ENCODE measurements around the gene FRAS1.
"Not testable (repeated sequence)": the region's sequence is repeated elsewhere in the genome, so short reads cannot be mapped to it uniquely, and the experiment has no call there.

The FRAS1 gene

DNA sequence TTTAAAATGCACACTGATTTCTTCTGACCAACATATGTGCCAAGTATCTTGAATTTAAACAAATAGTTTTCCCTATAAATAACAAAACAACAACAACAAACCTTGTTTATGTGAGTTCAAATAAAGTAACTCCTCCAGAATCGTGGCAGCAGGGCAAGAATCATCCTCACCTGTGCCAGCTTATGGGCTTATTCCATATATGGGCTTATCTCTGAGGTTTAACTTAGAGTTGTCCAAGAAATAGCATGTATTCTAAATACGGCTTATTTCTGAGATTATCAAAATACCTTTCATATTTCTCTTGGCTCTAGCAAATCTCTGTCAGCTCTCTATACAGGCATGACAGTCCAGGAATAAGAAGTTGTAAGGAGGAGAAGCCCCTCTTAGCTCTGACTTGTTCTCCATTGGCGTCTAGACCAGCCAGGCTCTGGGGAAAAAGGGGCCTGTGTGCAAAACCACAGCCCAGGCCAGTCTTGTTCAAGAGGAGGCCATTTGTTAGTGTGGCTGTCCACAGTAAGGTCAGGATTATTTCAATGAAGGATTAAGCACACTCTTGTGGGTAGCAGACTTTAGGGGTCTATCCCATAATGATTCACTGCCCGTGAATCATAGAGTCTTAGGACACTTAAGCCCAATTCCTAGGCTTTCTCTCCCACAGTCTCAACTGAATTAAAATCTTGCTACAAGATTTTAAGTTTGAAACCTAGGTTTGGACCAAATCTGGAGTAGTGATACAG is 63.2 kb downstream of the FRAS1 start:
- no peak for DNase-seq (ENCODE audit: low spot score)

DNA sequence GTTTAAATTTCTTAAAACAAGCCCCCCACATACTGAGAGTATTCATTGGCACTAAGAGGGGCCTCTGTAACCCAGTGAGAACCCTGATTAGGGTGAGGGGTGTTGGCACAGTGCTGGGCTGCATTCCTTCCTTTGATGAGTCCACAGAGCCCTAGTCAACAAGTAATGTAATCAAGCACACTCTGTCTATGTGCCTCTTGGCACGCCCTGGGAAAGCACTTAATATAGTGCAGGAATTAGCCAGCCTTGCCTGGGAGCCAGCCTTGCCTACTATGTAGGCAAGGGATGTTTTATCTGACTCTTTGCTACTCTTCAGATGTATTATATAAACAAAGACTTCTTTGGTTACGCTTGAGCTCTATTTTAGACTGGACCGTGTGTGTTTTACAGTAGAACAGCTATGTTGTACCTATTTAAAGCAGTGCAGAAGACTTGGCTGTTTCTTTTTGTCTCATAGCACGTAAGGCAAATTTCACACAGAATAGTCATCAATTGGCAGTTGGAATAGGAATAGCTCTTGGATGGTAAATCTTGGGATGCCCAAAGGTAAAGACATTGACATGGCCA is 64.3 kb downstream of the FRAS1 start:
- DNase-seq (ENCODE audit: low spot score) = no peak

DNA sequence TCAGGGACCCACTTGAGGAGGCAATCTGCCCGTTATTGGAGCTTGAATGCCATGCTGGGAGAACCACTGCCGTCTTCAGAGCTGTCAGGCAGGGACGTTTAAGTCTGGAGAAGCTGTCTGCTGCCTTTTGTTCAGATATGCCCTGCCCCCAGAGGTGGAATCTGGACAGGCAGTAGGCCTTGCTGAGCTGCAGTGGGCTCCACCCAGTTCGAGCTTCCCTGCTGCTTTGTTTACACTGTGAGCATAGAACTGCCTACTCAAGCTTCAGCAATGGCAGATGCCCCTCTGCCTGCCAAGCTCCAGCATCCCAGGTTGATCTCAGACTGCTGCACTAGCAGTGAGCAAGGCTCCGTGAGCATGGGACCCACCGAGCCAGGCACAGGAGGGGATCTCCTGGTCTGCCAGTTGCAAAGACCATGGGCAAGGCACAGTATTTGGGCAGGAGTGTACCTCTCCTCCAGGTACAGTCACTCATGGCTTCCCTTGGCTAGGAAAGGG is 68.8 kb downstream of the FRAS1 start:
- not testable (repeated sequence) for DNase-seq (ENCODE audit: low spot score)

GRCh38 chr4:78129383-78130108 is 72.4 kb downstream of the FRAS1 start:
- DNase-seq (ENCODE audit: low spot score) = no peak

- no peak for DNase-seq (ENCODE audit: low spot score)
These were observed 74.3 kb downstream of the FRAS1 start for GRCh38 chr4:78131403-78131802.

GRCh38 chr4:78136109-78137081 is 79.3 kb downstream of the FRAS1 start:
- DNase-seq (ENCODE audit: low spot score) = no peak

- DNase-seq (ENCODE audit: low spot score) = no peak
These were observed 80.4 kb downstream of the FRAS1 start for GRCh38 chr4:78137532-78137931.

DNA sequence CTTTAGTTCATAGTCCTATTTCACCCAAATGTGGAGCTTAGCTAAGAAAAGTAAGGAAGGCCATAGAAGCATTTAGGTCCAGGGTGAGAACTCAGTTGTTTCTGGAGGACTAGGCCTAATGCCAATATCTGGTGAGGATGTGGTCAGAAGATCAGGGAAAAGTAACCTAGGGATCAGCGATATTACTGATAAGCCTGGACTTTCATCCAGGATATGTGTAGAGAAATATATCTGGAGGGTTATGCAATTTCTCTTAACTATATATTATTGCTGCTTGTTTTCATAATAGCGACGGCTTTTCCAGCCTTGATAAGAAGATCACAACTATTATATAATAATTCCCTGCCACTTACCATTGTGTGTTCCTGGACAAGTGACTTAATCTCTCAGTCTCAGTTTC is 81.1 kb downstream of the FRAS1 start:
- no peak for DNase-seq (ENCODE audit: low spot score)

- DNase-seq (ENCODE audit: low spot score) = no peak
These were observed 86.5 kb downstream of the FRAS1 start for GRCh38 chr4:78143634-78144033.

- DNase-seq (ENCODE audit: low spot score) = no peak
These were observed 87.9 kb downstream of the FRAS1 start for GRCh38 chr4:78145008-78145407.

DNA sequence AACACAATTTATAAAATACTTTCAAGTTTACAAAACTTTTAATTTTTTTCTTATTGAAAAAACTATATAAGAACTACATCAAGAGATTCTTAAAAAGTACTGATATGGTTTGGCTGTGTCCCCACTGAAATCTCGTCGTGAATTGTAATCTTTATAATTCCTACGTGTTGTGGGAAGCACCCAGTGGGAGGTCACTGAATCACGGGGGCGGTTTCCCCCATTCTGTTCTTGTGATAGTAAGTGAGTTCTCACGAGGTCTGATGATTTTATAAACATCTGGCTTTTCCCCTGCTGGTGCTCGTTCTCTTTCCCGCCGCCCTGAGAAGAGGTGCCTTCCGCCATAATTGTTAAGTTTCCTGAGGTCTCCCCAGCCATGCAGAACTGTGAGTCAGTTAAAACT is 88.5 kb downstream of the FRAS1 start:
- no peak for DNase-seq (ENCODE audit: low spot score)

DNA sequence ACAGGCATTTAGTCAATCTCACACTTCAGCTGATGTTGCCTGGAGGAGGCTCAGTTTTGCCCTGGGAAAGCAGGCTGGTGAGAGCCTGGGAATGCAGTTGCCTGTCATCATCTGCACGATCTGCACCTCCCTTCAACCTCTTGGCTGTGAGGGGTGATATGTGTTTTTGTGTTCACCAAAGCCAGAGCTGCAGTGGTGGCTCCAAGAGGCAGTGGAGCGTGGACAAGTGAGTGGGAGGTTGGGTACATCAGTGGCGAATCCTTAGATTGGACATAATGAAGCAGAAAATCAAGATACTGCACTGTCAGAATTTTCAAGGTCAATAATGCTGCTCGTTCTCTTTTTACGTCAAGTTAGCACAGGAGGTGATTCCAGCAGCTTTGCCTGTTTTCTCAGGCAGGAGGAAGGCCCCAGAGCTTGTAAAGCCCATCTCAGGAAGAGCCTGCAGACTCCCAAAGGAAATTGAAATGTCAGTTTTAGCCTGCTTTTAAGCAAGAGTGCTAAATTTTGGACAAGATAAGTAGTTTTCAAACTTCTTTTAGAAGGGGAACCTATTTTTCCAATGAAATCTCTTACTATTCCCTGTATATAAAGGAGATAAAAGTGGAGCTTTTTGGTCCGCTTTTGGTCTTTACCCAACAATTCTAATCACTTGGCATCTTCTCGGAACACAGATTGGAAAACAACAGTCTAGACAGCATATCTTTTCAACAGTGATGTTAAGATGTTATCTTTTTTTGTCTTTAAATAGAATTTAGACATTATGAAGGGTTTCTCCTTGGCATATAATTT is 92.8 kb downstream of the FRAS1 start:
- no peak for DNase-seq (ENCODE audit: low spot score)

- no peak for DNase-seq (ENCODE audit: low spot score)
These were observed 93.4 kb downstream of the FRAS1 start for GRCh38 chr4:78150543-78150864.

- DNase-seq (ENCODE audit: low spot score) = no peak
These were observed 95.7 kb downstream of the FRAS1 start for GRCh38 chr4:78152795-78153194.

GRCh38 chr4:78154972-78155590 is 98.0 kb downstream of the FRAS1 start:
- DNase-seq (ENCODE audit: low spot score) = no peak

DNA sequence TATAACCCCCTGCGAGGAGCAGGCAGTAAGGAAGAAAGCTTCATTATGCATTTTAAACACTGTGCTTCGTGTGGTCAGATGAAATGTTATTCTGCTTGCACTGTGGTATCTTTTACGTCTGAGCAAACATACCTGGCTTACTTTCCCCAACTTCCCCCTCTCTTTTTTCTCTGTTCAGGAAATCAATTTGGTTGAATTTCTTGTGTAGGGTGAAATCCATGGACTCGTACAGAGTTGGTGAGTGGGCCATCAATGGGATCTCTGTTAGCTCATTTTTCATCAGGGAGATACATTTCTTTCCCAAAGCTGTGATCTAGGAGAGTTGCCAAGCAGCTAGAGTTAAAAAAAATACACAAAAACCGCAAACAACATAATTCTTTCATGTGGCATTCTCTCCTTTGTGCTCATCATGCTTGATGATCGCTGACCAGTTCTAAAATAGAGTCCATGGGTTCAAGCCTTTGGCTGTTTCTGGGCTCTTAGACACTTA is 98.5 kb downstream of the FRAS1 start:
- peak; percentile 79 for DNase-seq (ENCODE audit: low spot score)

DNA sequence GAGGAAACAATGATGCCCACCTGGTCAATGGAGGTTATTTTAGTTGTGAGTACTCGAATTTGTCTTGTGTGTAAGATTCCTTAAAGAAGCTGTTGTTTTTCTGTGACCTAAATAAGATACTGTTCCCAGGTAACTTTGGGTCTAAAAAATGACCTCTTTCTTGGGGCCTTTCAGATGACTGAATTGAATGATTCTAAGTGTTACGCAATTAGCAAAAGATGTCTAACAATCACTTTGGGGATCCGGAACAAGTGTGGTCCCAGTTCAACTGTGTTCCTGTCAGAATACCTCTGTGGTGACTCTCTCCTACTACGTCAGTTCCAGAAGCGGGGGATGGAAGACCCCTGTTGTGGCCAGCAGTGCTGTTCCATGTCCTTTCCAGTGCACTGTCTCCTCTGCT is 99.4 kb downstream of the FRAS1 start:
- no peak for DNase-seq (ENCODE audit: low spot score)

- DNase-seq (ENCODE audit: low spot score) = no peak
These were observed 105.2 kb downstream of the FRAS1 start for GRCh38 chr4:78162342-78162741.

DNA sequence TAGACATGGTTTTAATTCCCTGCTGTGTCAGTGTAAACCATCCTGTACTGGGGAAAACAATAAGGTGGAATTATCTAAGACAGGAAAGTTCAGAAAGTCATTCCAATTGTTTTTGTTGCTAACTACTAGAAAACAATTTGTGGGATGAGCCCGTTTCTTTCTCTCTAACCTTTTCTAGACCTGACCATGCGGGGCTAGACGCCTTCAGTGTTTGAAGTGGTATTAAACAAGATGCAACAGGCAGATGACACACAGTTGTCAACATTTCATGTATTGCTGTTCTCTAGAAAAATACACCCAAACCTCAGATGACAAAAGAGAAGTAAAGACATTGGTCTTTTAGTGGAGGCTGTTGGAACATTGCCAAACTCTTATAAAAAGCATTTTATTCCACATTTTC is 105.7 kb downstream of the FRAS1 start:
- no peak for DNase-seq (ENCODE audit: low spot score)

DNA sequence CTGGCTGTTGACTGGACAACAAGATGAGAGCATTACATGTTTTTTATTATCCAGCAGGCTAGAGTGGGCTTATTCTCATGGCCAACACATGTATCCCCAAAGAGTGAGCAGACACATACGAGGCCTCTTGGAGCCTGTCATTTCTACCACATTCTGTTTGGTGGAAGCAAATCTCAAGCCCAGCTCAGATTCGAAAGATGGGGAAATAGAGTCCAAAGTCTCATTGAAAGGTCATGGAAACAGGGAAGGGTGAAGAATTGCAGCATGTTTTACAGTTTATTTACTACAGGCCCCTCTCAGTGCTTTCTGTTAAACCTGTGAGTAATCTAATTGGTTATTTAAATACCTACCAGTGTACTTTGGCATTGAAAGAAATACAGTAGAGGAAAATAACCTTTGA is 108.6 kb downstream of the FRAS1 start:
- DNase-seq (ENCODE audit: low spot score) = no peak

DNA sequence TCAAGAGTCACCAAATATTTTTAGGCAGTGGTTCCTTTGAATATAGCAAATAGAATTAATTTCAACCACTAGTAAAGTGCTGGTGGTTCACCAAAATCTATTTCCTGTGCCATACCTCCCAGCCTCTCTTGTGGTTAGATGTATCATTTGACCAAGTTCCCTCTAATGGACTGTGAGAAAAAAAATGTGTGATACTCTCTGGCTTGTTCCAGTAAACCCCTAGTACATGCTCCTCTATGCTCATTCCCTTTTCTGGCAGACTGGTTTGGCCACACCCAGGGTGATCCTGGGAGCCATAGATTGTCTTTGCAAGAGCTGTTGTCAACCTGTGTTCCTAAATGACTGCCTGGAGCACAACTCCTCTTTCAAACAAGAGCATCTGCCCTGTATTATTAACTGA is 109.5 kb downstream of the FRAS1 start:
- peak; percentile 81 for DNase-seq (ENCODE audit: low spot score)
